Central memory CD8-positive, alpha-beta T cell (primary cell): ENCODE results near the gene PLP2.

Source experiments
- ATAC-seq: fragments of 150-1000 bp; cut with Tn5 transposase; replicated peaks from 2 replicates; pipeline ENCODE4 v1.10.0; 2022; ENCODE audit warnings: mild to moderate bottlenecking, moderate FRiP score, moderate number of reproducible peaks; ENCODE audit not compliant: poor library complexity, severe bottlenecking; ENCODE audit errors: extremely low read depth
- DNase-seq, 2 donors: peaks; one replicate each; pipeline ENCODE4 v3.0.0; 2021; ENCODE audit warnings: low spot score in 2 of 2
- H3K27ac Mint-ChIP-seq: one replicate; pipeline ENCODE4 v1.8.0; 2022; ENCODE audit warnings: low read depth, mild to moderate bottlenecking, moderate library complexity, mixed read lengths
- H3K27me3 Mint-ChIP-seq: one replicate; pipeline ENCODE4 v1.8.0; 2022; ENCODE audit warnings: mixed read lengths
- H3K36me3 Mint-ChIP-seq: one replicate; pipeline ENCODE4 v1.8.0; 2022; ENCODE audit warnings: mild to moderate bottlenecking, moderate library complexity, mixed read lengths; ENCODE audit not compliant: insufficient read depth
- H3K4me1 Mint-ChIP-seq: one replicate; pipeline ENCODE4 v1.8.0; 2022; ENCODE audit warnings: mixed read lengths
- H3K4me3 Mint-ChIP-seq: one replicate; pipeline ENCODE4 v1.8.0; 2022; ENCODE audit warnings: mild to moderate bottlenecking, moderate library complexity, mixed read lengths
- H3K9me3 Mint-ChIP-seq: one replicate; pipeline ENCODE4 v1.8.0; 2022; ENCODE audit warnings: mixed read lengths

The PLP2 gene

DNA sequence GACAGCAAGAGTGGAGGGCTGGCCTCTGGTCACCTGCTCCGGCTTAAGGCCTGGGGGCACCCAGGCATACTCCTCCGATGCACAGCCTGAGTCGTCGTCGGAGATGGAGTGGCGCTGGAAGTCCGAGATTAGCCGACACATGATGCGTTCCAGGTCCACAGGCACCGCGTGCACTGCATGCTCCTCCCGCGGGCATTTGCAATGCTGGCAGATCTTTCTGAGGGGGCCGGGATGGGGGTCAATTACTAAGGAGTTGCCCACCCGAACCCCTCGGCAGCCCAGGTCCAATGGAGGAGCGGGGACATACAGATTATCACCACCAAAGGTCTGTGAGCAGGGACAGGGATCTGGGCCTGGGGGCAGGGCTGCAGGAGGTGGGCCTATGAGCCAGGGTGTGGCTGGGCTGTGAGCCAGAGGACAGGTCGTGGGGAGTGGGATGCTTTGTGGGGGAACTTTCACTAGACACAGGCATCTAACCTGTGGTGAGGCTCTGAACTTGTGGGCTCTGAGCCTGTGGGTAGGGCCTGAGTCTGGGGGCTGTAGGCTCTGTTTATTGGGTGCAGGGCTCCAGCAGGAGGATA is 12.1 kb downstream of the PLP2 start:
- no peak for ATAC-seq
- no peaks in the 10 kb centered on the region for H3K27me3 Mint-ChIP-seq
- peak overlapping the region; percentile 78 for H3K4me3 Mint-ChIP-seq
- peaks cover 26% of the 10 kb centered on the region for H3K4me1 Mint-ChIP-seq
- DNase-seq, result no peak
- peaks cover 19% of the 10 kb centered on the region for H3K36me3 Mint-ChIP-seq
- peak overlapping the region; percentile 80 for H3K27ac Mint-ChIP-seq
- H3K9me3 Mint-ChIP-seq, result no peaks in the 10 kb centered on the region

DNA sequence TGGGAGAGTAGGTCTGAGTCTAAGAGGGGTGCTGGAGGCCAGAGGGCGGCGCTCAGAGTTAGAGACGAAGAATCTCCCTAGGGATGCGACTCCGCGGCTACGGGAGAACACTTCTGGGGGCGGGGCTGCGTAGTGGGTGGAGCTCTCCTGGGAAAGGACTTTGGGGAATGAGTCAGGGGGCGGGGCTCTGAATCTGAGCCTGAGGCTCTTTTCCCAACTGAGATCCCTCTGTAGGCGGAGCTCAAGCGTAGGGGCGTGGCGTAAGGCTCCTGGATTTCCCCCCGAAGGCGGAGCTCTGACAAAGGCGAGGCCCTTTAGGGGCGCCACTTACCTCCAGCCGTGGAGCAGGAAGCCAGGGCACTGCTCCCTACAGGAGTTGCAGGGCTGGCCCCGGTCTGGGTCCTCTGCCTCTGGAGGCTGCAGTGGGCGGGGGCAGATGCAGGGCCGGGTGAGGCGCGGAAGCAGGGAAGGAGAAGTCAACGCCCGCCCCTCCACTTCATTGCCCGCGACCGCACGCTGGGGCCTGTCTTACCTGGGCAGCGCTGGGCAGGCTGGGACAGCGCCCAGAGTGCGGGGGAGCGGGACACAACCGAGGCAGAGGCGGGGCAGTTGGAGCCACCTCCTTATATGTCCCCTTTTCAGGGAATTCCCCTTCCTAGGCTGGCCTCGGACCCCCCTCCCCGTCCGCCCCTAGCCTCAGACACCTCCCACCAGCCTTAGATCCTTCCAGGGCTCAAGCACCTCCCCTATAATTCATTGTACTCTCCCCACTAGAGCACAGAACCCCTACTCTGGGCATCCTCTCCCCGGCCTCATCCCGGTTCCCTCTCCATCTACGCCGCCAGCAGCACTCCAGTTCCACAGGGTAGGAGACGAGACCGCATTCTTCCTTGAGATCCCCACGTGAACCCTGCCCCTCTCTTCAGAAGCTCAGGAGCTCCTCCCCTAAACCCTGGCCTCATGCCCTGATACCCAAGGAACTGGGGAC is 12.9 kb downstream of the PLP2 start:
- Mint-ChIP-seq H3K27me3 (no peaks in the 10 kb centered on the region), H3K4me3 (peak overlapping the region; percentile 78), H3K4me1 (peaks cover 21% of the 10 kb centered on the region), H3K27ac (peak overlapping the region; percentile 80), H3K36me3 (peaks cover 17% of the 10 kb centered on the region), H3K9me3 (no peaks in the 10 kb centered on the region)
- peak; percentile 50 for ATAC-seq
- DNase-seq, result no peak

DNA sequence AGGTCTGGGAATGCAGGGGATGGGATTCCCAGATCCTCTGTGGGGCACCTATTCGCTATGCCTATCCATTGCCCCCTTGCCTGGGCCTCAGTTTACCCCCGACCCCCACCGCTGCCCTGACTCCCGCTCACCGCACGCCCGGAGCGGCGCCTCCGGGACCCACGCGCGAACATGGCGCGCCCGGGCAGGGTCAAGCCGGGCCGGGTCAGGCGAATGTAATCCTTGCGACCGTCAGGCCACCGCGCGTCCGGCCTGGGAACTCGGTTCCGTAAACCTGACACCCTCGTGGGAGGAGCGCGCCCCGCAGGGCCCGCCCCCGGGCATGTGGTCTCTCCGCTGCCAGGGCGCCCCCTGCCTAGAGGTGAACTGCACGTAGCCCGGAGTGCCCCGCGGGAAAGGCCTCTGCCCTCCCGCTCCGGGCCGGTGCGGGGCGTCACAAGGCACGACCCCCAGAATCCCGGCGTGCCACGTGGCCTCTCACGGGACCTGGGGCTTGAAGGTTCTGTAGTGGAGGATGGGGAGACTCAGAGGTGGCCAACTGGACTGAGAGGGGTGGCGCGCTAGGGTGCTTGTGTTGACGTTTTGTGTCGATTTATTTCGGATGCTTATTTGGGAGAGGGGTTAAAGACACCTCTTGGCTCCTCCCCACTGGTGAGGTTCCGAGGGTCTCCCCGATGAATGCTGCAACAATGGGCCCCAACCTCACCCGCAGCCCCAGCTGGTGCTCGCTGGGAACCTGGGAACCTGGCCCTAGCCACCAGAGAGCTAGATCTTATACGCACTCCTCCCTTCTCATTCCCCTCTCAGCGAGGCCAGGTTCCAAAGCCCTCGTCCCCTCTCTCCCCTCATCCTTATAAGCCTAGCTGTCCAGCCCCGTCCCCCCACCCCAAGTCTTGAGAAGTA is 14.7 kb downstream of the PLP2 start, which contains the start of gene PRICKLE3:
TSS of gene PRICKLE3 (minus strand) at position 249 of the 903 bp plus-strand sequence. CDS start at position 173, 76 bp downstream.
- Mint-ChIP-seq H3K36me3 (peaks cover 12% of the 10 kb centered on the region), H3K27me3 (no peaks in the 10 kb centered on the region), H3K4me3 (peak within 1 kb of the TSS; percentile 78), H3K9me3 (no peaks in the 10 kb centered on the region), H3K4me1 (peaks cover 19% of the 10 kb centered on the region), H3K27ac (peak within 1 kb of the TSS; percentile 64)
- DNase-seq (peak; percentile 40 to 55), ATAC-seq (no peak)

DNA sequence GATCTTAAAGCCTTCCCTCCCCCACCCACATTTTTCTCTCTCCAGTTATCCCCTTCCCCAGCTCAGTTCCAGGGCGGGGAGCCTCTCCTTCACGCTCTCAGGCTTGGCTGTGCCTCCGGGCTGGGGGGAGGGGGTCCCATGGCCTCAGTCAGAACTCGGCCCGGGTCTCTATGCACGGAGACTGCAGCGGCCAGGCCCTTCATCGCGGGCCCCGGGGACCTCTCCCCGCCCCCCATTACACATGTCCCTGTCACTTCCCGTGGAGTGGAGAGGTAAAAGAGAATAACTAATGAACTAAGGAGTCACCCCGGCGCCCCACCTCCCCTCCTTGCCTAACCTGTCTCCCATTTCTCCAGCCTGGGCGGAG is 15.3 kb downstream of the PLP2 start:
- peaks cover 10% of the 10 kb centered on the region for H3K36me3 Mint-ChIP-seq
- no peaks in the 10 kb centered on the region for H3K27me3 Mint-ChIP-seq
- ATAC-seq (no peak), DNase-seq (no peak)
- peak overlapping the region; percentile 78 for H3K4me3 Mint-ChIP-seq
- no peak overlapping the region for H3K27ac Mint-ChIP-seq
- H3K4me1 Mint-ChIP-seq, result peaks cover 19% of the 10 kb centered on the region
- H3K9me3 Mint-ChIP-seq, result no peaks in the 10 kb centered on the region

DNA sequence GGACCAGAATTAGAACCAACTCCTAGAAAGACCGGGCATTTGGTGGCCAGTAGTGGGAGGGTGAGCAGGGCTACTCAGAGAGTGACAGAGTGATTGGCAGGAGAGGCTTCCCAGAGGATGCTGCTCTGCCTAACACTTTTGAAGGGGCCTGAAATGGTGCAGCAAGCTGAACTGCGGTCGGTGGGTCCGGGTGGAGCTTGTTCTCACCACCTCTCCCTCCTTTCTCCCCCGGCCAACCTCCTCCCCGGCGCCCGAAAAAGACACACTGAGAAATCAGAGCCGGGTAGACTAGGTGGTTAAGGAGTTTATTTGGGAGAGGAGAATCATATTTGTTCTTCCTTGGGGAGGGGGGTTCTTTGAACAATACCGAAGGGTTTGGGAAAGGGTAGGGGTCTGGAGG is 15.8 kb downstream of the PLP2 start:
- ATAC-seq (no peak), DNase-seq (no peak)
- peaks cover 10% of the 10 kb centered on the region for H3K36me3 Mint-ChIP-seq
- no peaks in the 10 kb centered on the region for H3K9me3 Mint-ChIP-seq
- no peak overlapping the region for H3K27ac Mint-ChIP-seq
- H3K4me3 Mint-ChIP-seq, result no peak overlapping the region
- H3K4me1 Mint-ChIP-seq, result peaks cover 19% of the 10 kb centered on the region
- no peaks in the 10 kb centered on the region for H3K27me3 Mint-ChIP-seq

DNA sequence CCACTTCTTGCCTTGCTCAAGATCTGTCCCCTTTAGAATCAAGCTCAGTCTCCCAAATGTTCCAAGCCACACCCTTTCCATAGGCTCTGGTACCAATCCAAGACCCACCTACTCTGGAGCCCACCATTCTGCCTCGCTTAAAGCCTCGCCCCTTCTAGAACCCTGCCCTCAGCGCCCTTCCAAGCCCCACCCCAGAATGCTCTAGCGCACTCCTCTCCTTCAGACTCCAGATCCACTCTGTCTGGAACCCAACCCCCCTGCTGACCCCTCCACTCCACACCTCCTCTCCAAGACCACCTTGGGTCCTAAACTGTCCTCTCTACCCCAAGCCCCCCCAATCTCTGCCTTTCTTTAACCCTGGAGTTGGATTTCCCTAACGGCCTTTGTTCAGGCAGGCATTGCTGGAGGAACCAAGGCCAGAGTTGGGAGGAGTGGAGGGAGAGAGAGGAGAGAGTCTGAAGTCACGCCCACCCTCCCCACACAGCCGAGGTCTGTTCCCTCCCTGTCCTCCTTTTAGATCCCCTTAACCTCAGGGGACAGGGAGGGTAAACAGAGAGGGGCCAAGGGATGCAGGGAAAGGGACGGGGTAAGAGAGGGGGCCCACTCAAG is 16.9 kb downstream of the PLP2 start:
- no peak for DNase-seq
- H3K27ac Mint-ChIP-seq, result no peak overlapping the region
- peaks cover 10% of the 10 kb centered on the region for H3K36me3 Mint-ChIP-seq
- no peaks in the 10 kb centered on the region for H3K27me3 Mint-ChIP-seq
- H3K9me3 Mint-ChIP-seq, result no peaks in the 10 kb centered on the region
- no peak overlapping the region for H3K4me3 Mint-ChIP-seq
- no peak for ATAC-seq
- H3K4me1 Mint-ChIP-seq, result peaks cover 25% of the 10 kb centered on the region

DNA sequence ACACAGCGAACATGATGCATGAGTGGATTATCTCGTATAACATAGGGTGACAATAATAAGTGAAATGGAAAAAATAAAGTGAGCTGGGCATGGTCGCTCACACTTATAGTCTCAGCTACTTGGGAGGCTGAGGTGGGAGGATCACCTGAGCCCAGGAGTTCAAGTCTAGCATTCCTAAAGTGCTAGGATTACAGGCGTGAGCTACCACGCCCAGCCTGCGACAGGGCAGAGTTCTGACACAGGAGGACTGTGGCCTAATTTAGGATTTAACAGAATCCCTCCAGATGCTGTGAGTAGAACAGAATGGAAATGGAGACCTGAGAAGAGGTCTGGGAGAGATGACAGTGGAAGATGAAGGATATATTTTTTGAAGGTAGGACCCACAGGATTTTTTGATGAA is 17.9 kb downstream of the PLP2 start:
- Mint-ChIP-seq H3K9me3 (no peaks in the 10 kb centered on the region), H3K27me3 (no peaks in the 10 kb centered on the region), H3K27ac (no peak overlapping the region), H3K4me1 (peaks cover 30% of the 10 kb centered on the region), H3K36me3 (peaks cover 12% of the 10 kb centered on the region), H3K4me3 (peak overlapping the region; percentile 30)
- no peak for DNase-seq
- no peak for ATAC-seq

DNA sequence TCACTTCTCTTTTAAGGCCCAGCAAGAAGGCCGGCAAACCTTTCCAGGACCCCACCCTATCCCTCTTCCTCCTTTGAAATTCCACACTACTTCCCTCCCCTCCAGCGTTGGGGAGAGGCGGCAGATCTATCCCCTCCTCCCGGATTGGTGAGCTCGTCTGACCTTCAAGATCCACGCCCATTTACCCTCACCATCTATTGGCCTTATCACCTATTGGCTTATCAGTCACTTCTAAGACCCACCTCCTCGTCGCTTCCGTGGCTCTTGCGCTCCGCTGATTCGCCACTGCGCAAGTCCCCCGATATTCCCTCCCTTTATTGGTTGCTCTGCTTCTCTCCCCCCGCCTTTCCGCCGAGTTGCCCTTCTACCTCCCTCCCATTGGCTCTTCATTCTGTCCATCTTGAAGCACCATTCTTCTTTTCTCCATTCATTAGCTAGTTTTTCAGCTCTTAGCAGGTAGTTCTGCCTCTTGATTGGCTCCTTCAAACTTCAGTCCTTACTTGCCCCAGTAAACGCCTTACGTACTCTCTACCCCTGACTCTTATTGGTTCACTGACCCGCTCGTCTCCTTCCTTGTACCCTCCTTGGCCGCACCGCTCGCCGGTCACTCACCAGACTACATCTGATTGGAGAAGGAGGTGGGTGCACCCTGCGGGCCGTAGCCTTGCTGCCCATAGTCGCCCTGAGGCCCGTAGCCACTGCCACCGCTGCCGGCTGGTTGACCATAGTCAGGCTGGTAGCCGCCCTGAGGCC is 19.3 kb downstream of the PLP2 start:
- DNase-seq (peak; percentile 47 to 86), ATAC-seq (peak; percentile 93)
- no peaks in the 10 kb centered on the region for H3K27me3 Mint-ChIP-seq
- peaks cover 22% of the 10 kb centered on the region for H3K4me1 Mint-ChIP-seq
- no peaks in the 10 kb centered on the region for H3K9me3 Mint-ChIP-seq
- H3K36me3 Mint-ChIP-seq, result peaks cover 7% of the 10 kb centered on the region
- peak overlapping the region; percentile 24 for H3K27ac Mint-ChIP-seq
- peak overlapping the region; percentile 78 for H3K4me3 Mint-ChIP-seq

DNA sequence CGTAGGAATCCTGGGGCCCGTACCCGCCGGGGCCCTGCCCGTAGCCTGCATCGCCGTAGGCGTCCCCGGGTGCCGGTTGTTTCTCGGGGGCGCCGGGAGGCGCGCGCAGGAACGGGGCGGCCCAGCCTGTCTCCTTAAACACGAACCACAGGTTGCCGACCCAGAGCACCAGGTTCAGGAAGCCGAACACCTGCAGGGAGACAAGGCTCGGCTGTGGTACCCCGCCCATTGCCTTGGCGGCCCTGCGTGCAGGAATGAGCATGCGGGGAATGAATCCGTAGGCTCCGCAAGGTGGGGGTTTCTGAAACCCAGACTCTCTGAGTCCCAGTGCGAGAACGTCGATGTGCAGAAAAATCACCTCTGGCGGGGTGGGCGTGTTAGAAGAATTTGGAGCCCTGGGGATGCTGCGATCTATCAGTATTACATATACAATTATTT is 19.9 kb downstream of the PLP2 start:
- Mint-ChIP-seq H3K36me3 (peaks cover 7% of the 10 kb centered on the region), H3K27me3 (no peaks in the 10 kb centered on the region), H3K4me3 (peak overlapping the region; percentile 78), H3K4me1 (peaks cover 17% of the 10 kb centered on the region), H3K9me3 (no peaks in the 10 kb centered on the region), H3K27ac (peak overlapping the region; percentile 24)
- DNase-seq, result no peak
- ATAC-seq, result peak; percentile 5

DNA sequence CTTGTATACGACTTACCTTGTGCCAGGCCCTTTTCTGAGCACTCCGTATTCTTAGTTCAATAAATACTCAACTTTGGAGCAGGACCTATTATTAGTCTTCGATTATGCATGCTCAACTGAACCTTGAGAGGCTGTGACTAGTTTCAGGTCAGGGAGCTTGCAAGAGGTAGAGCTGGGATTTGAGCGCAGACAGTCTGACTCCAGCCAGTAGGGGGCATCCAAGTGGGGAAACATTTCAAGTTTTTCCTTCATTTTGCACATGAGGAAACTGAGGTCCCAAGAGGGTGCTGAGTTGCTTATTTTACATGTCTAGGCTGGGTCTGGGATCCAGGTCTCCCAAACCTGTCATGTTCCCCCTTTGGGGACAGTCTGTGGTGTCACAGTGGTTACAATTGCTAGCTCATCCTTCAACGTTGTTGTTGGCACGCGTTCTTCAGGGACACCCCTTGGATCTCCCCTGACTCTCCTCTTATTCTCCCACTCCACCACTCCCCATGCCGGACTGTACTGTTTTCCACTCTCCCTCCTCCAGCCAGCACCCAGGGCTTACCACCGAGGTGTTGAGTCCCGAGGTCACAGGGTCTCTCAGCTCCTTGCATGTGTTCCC is 21.1 kb downstream of the PLP2 start:
- Mint-ChIP-seq H3K4me1 (peaks cover 18% of the 10 kb centered on the region), H3K36me3 (peaks cover 7% of the 10 kb centered on the region), H3K9me3 (no peaks in the 10 kb centered on the region), H3K27me3 (no peaks in the 10 kb centered on the region), H3K27ac (no peak overlapping the region), H3K4me3 (peak overlapping the region; percentile 9)
- DNase-seq (no peak), ATAC-seq (no peak)

DNA sequence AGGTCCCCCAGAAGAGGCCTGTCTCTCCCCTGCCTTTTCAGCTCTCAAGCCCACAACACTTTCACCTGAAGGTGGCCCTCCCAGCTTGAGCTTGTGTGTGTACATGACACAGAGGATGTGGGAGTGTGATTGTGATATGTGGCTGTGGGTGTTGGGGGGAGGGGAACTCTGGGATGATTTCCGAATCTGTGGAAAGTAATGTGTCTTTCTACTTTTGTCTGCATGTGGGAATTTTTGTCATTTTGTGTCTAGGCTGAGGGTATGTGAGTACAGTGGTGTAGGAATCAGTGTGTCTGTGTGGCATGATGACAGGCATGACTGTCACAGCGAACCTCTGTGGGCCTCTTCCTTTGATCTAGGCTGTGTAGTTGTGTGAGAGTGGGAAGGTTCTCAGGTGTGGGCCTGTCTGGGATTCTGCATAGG is 21.9 kb downstream of the PLP2 start:
- Mint-ChIP-seq H3K36me3 (peaks cover 7% of the 10 kb centered on the region), H3K4me1 (peaks cover 25% of the 10 kb centered on the region), H3K9me3 (no peaks in the 10 kb centered on the region), H3K27ac (no peak overlapping the region), H3K27me3 (no peaks in the 10 kb centered on the region), H3K4me3 (no peak overlapping the region)
- DNase-seq (no peak), ATAC-seq (no peak)
